NCI-H1694 treated with DMSO at 0.1 percent for 48 hours (cell line): Measurements from ENCODE around the gene DRD2.

Source experiments
- DNase-seq: peaks from one replicate; lab custom pipeline; 2025; lab: John Stamatoyannopoulos, UW

The DRD2 gene

GRCh38 chr11:113444502-113445123 is 30.6 kb downstream of the DRD2 start:
- peak; percentile 43 for DNase-seq

- DNase-seq, result no peak
Observed at GRCh38 chr11:113440816-113441215, 34.4 kb downstream of the DRD2 start.

- DNase-seq, result no peak
Observed at GRCh38 chr11:113436672-113437252, 38.4 kb downstream of the DRD2 start.

GRCh38 chr11:113435190-113435968 is 39.8 kb downstream of the DRD2 start:
- DNase-seq, result no peak

GRCh38 chr11:113431746-113432145 is 43.5 kb downstream of the DRD2 start:
- no peak for DNase-seq

GRCh38 chr11:113426686-113427085 is 48.5 kb downstream of the DRD2 start:
- DNase-seq, result no peak

GRCh38 chr11:113420808-113421207 is 54.4 kb downstream of the DRD2 start:
- no peak for DNase-seq

GRCh38 chr11:113419454-113420003 is 55.7 kb downstream of the DRD2 start:
- peak; percentile 69 for DNase-seq

- DNase-seq, result no peak
Observed at GRCh38 chr11:113417428-113417827, 57.8 kb downstream of the DRD2 start.

GRCh38 chr11:113415343-113415742 is 59.9 kb downstream of the DRD2 start:
- DNase-seq, result no peak

GRCh38 chr11:113412675-113413074 is 62.5 kb downstream of the DRD2 start:
- DNase-seq, result no peak

- no peak for DNase-seq
Observed at GRCh38 chr11:113411536-113411935, 63.7 kb downstream of the DRD2 start.

GRCh38 chr11:113410414-113411135 is 64.6 kb downstream of the DRD2 start:
- no peak for DNase-seq

GRCh38 chr11:113409526-113409925 is 65.7 kb downstream of the DRD2 start:
- DNase-seq, result no peak

- DNase-seq, result no peak
Observed at GRCh38 chr11:113408887-113409286, 66.3 kb downstream of the DRD2 start.

GRCh38 chr11:113408206-113408605 is 67.0 kb downstream of the DRD2 start:
- DNase-seq, result no peak

GRCh38 chr11:113407163-113407562 is 68.0 kb downstream of the DRD2 start:
- DNase-seq, result no peak

GRCh38 chr11:113405724-113406478 is 69.3 kb downstream of the DRD2 start:
- DNase-seq, result no peak

- no peak for DNase-seq
Observed at GRCh38 chr11:113404859-113405430, 70.3 kb downstream of the DRD2 start.

- DNase-seq, result peak; percentile 57
Observed at GRCh38 chr11:113401718-113402117, 73.5 kb downstream of the DRD2 start.

- no peak for DNase-seq
Observed at GRCh38 chr11:113400631-113401230, 74.5 kb downstream of the DRD2 start.
